Loucy (cell line): ENCODE measurements around the gene TM7SF3.

Source experiments
- EZH2phosphoT487 ChIP-seq: fragments of 200-600 bp; IDR thresholded peaks from 2 replicates; pipeline ENCODE4 v1.6.1; 2018; ENCODE audit warnings: antibody characterized with exemption, mild to moderate bottlenecking, moderate library complexity, borderline replicate concordance
- TF ChIP-seq, protein P1 (sequence below): fragments of 200-600 bp; sonication (generic); conservative IDR thresholded peaks from 2 replicates; pipeline ENCODE4 v1.5.1; 2014; ENCODE audit warnings: mild to moderate bottlenecking, antibody characterized with exemption, low read length

- TF ChIP-seq, protein P1, sequence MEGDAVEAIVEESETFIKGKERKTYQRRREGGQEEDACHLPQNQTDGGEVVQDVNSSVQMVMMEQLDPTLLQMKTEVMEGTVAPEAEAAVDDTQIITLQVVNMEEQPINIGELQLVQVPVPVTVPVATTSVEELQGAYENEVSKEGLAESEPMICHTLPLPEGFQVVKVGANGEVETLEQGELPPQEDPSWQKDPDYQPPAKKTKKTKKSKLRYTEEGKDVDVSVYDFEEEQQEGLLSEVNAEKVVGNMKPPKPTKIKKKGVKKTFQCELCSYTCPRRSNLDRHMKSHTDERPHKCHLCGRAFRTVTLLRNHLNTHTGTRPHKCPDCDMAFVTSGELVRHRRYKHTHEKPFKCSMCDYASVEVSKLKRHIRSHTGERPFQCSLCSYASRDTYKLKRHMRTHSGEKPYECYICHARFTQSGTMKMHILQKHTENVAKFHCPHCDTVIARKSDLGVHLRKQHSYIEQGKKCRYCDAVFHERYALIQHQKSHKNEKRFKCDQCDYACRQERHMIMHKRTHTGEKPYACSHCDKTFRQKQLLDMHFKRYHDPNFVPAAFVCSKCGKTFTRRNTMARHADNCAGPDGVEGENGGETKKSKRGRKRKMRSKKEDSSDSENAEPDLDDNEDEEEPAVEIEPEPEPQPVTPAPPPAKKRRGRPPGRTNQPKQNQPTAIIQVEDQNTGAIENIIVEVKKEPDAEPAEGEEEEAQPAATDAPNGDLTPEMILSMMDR, result no peak
- no peak for TF ChIP-seq EZH2phosphoT487
Measured at GRCh38 chr12:26941215-26941594, 73.0 kb downstream of the TM7SF3 start.
